Stomach (tissue), 9 donors: ENCODE results near the gene SYNDIG1. TPM values are rescaled to one million over a fixed set of nuclear protein-coding genes. Genes with fewer than 3 reads are reported as not detected.

Source experiments
- DNase-seq, 2 donors: peaks; one replicate each; pipeline versions ENCODE4 v3.0.0 to v3.0.0-alpha.2; 2013 to 2019
- H3K27ac ChIP-seq, 5 donors: fragments of 200-600 bp in 4 of 5; sonication (generic) in 4 of 5; one replicate each; pipeline ENCODE4 v1.5.1; 2013 to 2019; ENCODE audit warnings: mild to moderate bottlenecking in 1 of 5, moderate library complexity in 1 of 5
- H3K27me3 ChIP-seq, 3 donors: fragments of 200-600 bp; sonication (generic); one replicate each; pipeline ENCODE4 v1.5.1; 2017 to 2019; ENCODE audit warnings: mixed run types in 1 of 3
- H3K36me3 ChIP-seq, 4 donors: fragments of 200-600 bp; sonication (generic); 1 replicate in 3 of 4; 2 replicates in 1 of 4; pipeline ENCODE4 v1.5.1; 2016 to 2019
- H3K4me1 ChIP-seq, 4 donors: fragments of 200-600 bp; sonication (generic); one replicate each; pipeline ENCODE4 v1.5.1; 2016 to 2019
- H3K4me3 ChIP-seq, 4 donors: fragments of 200-600 bp; sonication (generic) in 3 of 4; one replicate each; pipeline ENCODE4 v1.5.1; 2016 to 2019; ENCODE audit warnings: mild to moderate bottlenecking in 1 of 4
- H3K9me3 ChIP-seq, 4 donors: fragments of 200-600 bp; sonication (generic); one replicate each; pipeline ENCODE4 v1.5.1; 2016 to 2019
- EP300 ChIP-seq: sonication (generic); formaldehyde crosslinking; IDR thresholded peaks from one replicate; pipeline ENCODE4 v1.6.1; 2017; ENCODE audit warnings: antibody characterized with exemption
- POLR2A ChIP-seq, 4 donors: fragments of 450-650 bp; IDR thresholded peaks; one replicate each; pipeline ENCODE4 v1.6.1; 2016; ENCODE audit warnings: antibody characterized with exemption in 4 of 4, control low read depth in 2 of 4, mild to moderate bottlenecking in 1 of 4, moderate library complexity in 1 of 4
- POLR2AphosphoS5 ChIP-seq, 3 donors: sonication (generic); formaldehyde crosslinking; IDR thresholded peaks; one replicate each; pipeline ENCODE4 v1.6.1; 2016; ENCODE audit warnings: antibody characterized with exemption in 3 of 3
- WGBS, 5 donors: extraction: QIAGEN DNeasy Blood & Tissue Kit in 3 of 5; methylation state at CpG; one replicate each; pipeline versions ENCODE4 v1.1.5 to v1.1.7; 2013 to 2018; 5-methylcytosine and 5-hydroxymethylcytosine counted together
- intact Hi-C: fragments of 100-400 bp; cut with DNase I; formaldehyde crosslinking; loops from one replicate; pipeline ENCODE4 v1.15.1; 2023; ENCODE audit warnings: low total_unique reads
- polyA plus RNA-seq, 3 donors: library from polyadenylated mRNA; stranded (reverse); fragments of 200-250 nt; gene quantifications; one replicate each; pipeline ENCODE4 v1.2.3, GENCODE V29; 2013
- total RNA-seq, 5 donors: library from RNA; depleted of rRNA; stranded (reverse); fragments of >200 nt; gene quantifications; one replicate each; pipeline versions ENCODE4 v1.1.0 to v1.2.3, GENCODE V29; 2014 to 2016
- TF ChIP-seq, protein P1 (sequence below), 7 experiments: fragments of 450-650 bp in 4 of 7; fragments of 200-600 bp in 3 of 7; sonication (generic) in 3 of 7; IDR thresholded peaks; one replicate each; pipeline ENCODE4 v1.5.1; 2016 to 2019; ENCODE audit warnings: antibody characterized with exemption in 7 of 7, control low read depth in 2 of 7, mild to moderate bottlenecking in 1 of 7
- donor health status: healthy with polysubstance abuse.
- donor health status: Bipolar disorder and iron deficiency.
- donor health status: healthy.

Gene SYNDIG1
- total and polyA plus RNA-seq, 8 donors: 0.29 to 2.0 (median 0.89) TPM; not detected in 4

DNA sequence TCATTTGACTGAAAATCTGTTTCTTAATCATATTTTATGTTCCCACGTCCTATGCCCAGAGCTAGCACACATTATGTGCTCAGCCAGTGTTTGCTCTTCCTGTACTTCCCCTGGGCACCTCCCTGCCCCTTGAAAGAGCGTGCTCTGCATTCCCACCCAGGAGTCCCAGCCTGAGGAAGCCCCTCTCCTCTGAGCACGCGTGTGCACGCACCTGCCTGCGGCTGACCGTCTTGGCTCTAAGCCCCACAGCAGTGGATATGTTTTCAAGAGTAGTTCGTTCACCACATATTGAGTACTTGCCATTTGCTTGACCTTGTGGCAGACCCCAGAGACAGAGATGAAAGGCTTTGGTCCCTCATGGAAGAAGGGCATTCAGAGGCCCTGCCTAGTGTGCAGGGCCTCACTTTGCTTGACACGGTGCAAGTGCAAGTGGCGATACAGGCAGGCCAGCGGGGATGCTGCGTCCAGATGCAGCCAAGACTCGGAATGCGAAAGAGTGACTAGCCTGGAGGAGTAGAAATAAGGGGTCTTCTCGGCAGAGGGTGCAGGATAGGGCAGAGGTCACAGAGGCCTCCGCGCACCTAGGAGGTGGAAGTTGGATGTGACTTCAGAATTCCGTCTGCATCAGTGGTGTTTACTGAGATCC is 14.1 kb downstream of the SYNDIG1 start:
- no peak overlapping the region for H3K27ac ChIP-seq
- WGBS, 5 donors: 83 to 88% (median 87%) methylated on average over 18 of the region's 18 CpGs
- TF ChIP-seq, protein P1, sequence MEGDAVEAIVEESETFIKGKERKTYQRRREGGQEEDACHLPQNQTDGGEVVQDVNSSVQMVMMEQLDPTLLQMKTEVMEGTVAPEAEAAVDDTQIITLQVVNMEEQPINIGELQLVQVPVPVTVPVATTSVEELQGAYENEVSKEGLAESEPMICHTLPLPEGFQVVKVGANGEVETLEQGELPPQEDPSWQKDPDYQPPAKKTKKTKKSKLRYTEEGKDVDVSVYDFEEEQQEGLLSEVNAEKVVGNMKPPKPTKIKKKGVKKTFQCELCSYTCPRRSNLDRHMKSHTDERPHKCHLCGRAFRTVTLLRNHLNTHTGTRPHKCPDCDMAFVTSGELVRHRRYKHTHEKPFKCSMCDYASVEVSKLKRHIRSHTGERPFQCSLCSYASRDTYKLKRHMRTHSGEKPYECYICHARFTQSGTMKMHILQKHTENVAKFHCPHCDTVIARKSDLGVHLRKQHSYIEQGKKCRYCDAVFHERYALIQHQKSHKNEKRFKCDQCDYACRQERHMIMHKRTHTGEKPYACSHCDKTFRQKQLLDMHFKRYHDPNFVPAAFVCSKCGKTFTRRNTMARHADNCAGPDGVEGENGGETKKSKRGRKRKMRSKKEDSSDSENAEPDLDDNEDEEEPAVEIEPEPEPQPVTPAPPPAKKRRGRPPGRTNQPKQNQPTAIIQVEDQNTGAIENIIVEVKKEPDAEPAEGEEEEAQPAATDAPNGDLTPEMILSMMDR (IDR thresholded peaks at IDR 0.05): no peak
- no peak for TF ChIP-seq POLR2AphosphoS5 (IDR thresholded peaks at IDR 0.05)
- TF ChIP-seq EP300: no peak
- TF ChIP-seq POLR2A (IDR thresholded peaks at IDR 0.05): no peak
- no peaks in the 10 kb centered on the region for H3K27me3 ChIP-seq
- H3K36me3 ChIP-seq: no peaks in the 10 kb centered on the region
- H3K4me3 ChIP-seq: no peak overlapping the region
- no peak for DNase-seq
- intact Hi-C loops: no loop called here
- no peaks in the 10 kb centered on the region for H3K9me3 ChIP-seq
- H3K4me1 ChIP-seq: no peaks in the 10 kb centered on the region

GRCh38 chr20:24484081-24484450 is 14.6 kb downstream of the SYNDIG1 start:
- WGBS, 5 donors: 82 to 90% (median 90%) methylated on average over 8 of the region's 8 CpGs

DNA sequence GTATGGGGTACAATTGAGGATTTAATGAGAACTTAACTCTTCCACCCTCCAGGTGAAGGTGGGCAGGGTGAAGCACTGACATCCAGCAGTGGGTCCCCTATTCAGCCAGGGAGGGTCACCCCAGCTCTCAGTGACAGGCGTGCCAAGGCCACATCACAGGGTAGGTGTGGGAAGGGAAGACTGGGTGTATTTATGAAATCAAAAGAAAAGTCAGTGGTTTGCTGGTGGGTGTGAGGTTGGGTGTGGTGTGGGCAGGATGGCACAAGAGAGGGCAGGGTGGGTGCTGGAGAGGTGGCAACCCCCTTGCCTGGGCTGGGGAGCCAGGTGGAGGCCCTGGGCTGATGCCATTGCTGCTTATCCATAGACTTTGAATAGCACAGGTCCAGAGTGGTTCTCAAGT is 16.6 kb downstream of the SYNDIG1 start:
- TF ChIP-seq POLR2AphosphoS5 (IDR thresholded peaks at IDR 0.05) (no peak), EP300 (no peak), POLR2A (IDR thresholded peaks at IDR 0.05) (no peak)
- TF ChIP-seq, protein P1 (IDR thresholded peaks at IDR 0.05): no peak
- 71 to 100% (median 93%) methylated on average over 1 of the region's 1 CpG for WGBS, 5 donors

More at GRCh38 chr20:24484081-24484450, 14.6 kb downstream of the SYNDIG1 start:
- no peaks in the 10 kb centered on the region for H3K36me3 ChIP-seq
- no peaks in the 10 kb centered on the region for H3K9me3 ChIP-seq
- H3K4me1 ChIP-seq: no peaks in the 10 kb centered on the region
- H3K27ac ChIP-seq: no peak overlapping the region
- TF ChIP-seq POLR2A (IDR thresholded peaks at IDR 0.05) (no peak), POLR2AphosphoS5 (IDR thresholded peaks at IDR 0.05) (no peak), EP300 (no peak)
- TF ChIP-seq, protein P1 (IDR thresholded peaks at IDR 0.05): no peak
- no peak overlapping the region for H3K4me3 ChIP-seq
- H3K27me3 ChIP-seq: no peaks in the 10 kb centered on the region
- intact Hi-C loops: no loop called here
- DNase-seq: no peak

GRCh38 chr20:24487240-24487639 is 17.8 kb downstream of the SYNDIG1 start:
- DNase-seq: no peak
- Histone ChIP-seq H3K9me3 (no peaks in the 10 kb centered on the region), H3K27ac (no peak overlapping the region), H3K4me3 (no peak overlapping the region), H3K36me3 (no peaks in the 10 kb centered on the region), H3K27me3 (no peaks in the 10 kb centered on the region), H3K4me1 (no peaks in the 10 kb centered on the region)
- intact Hi-C loops: no loop called here
- 60 to 78% (median 76%) methylated on average over 4 of the region's 4 CpGs for WGBS, 5 donors
- TF ChIP-seq EP300: no peak
- no peak for TF ChIP-seq POLR2A (IDR thresholded peaks at IDR 0.05)

More for the DNA sequence above, 16.6 kb downstream of the SYNDIG1 start:
- Histone ChIP-seq H3K4me1 (no peaks in the 10 kb centered on the region), H3K4me3 (no peak overlapping the region), H3K27ac (no peak overlapping the region), H3K9me3 (no peaks in the 10 kb centered on the region), H3K36me3 (no peaks in the 10 kb centered on the region), H3K27me3 (no peaks in the 10 kb centered on the region)
- intact Hi-C loops: no loop called here
- DNase-seq: peak in 1 of 2 donors; percentile 1

- TF ChIP-seq, protein P1 (IDR thresholded peaks at IDR 0.05): no peak
- TF ChIP-seq POLR2AphosphoS5 (IDR thresholded peaks at IDR 0.05) (no peak), EP300 (no peak), POLR2A (IDR thresholded peaks at IDR 0.05) (no peak)
- no peaks in the 10 kb centered on the region for H3K4me1 ChIP-seq
- no peaks in the 10 kb centered on the region for H3K27me3 ChIP-seq
- DNase-seq: no peak
- no peak overlapping the region for H3K4me3 ChIP-seq
- H3K36me3 ChIP-seq: no peaks in the 10 kb centered on the region
- WGBS, 5 donors: 87 to 93% (median 89%) methylated on average over 7 of the region's 7 CpGs
- no peak overlapping the region for H3K27ac ChIP-seq
- intact Hi-C loops: no loop called here
- no peaks in the 10 kb centered on the region for H3K9me3 ChIP-seq
Observed at GRCh38 chr20:24487648-24488047, 18.2 kb downstream of the SYNDIG1 start.
